HG03571 (cell line): Measurements from ENCODE around the gene BCKDK.

Experiments used
- ATAC-seq: cut with Tn5 transposase; IDR thresholded peaks from one replicate; pipeline ENCODE4 v1.9.1; 2021; ENCODE audit not compliant: unreplicated experiment

BCKDK gene

GRCh38 chr16:31108035-31108793 is at the start of gene BCKDK:
Gene BCKDK (plus strand): TSS chr16:31108386. CDS start chr16:31109224, 838 bp downstream.
- peak; percentile 76 for ATAC-seq

- no peak for ATAC-seq
These were observed 46.9 kb upstream of the BCKDK start for GRCh38 chr16:31061126-31061812.

- no peak for ATAC-seq
These were observed 46.3 kb upstream of the BCKDK start for GRCh38 chr16:31061813-31062440.

GRCh38 chr16:31063495-31063842 is 44.7 kb upstream of the BCKDK start:
- ATAC-seq = no peak

- no peak for ATAC-seq
These were observed 44.2 kb upstream of the BCKDK start for GRCh38 chr16:31063843-31064611.

GRCh38 chr16:31064882-31065461 is 43.2 kb upstream of the BCKDK start:
- no peak for ATAC-seq

GRCh38 chr16:31067342-31067741 is 40.8 kb upstream of the BCKDK start:
- no peak for ATAC-seq

- ATAC-seq = no peak
These were observed 36.3 kb upstream of the BCKDK start for GRCh38 chr16:31071861-31072260.

GRCh38 chr16:31072540-31073141 is 35.5 kb upstream of the BCKDK start:
- no peak for ATAC-seq

- peak; percentile 47 for ATAC-seq
These were observed 34.8 kb upstream of the BCKDK start for GRCh38 chr16:31073142-31073969.

GRCh38 chr16:31073970-31074813 is 34.0 kb upstream of the BCKDK start, which contains the start of the genes ZNF646 and ZNF668:
Gene ZNF646 (plus strand): TSS chr16:31074422. CDS start chr16:31076325, 1,903 bp downstream.
Gene ZNF668 (minus strand): TSS chr16:31074240. CDS start chr16:31064459, 9,781 bp downstream.
- ATAC-seq = peak; percentile 63

- ATAC-seq = no peak
These were observed 33.4 kb upstream of the BCKDK start for GRCh38 chr16:31074814-31075183.

- no peak for ATAC-seq
These were observed 31.9 kb upstream of the BCKDK start for GRCh38 chr16:31076319-31076718.

- ATAC-seq = no peak
These were observed 31.2 kb upstream of the BCKDK start for GRCh38 chr16:31077024-31077423.

GRCh38 chr16:31077592-31078396 is 30.4 kb upstream of the BCKDK start:
- no peak for ATAC-seq

GRCh38 chr16:31078597-31079341 is 29.4 kb upstream of the BCKDK start:
- no peak for ATAC-seq

- no peak for ATAC-seq
These were observed 28.7 kb upstream of the BCKDK start for GRCh38 chr16:31079342-31079944.
